ENCODE data around the gene VGLL1.

Gene VGLL1, protein sequence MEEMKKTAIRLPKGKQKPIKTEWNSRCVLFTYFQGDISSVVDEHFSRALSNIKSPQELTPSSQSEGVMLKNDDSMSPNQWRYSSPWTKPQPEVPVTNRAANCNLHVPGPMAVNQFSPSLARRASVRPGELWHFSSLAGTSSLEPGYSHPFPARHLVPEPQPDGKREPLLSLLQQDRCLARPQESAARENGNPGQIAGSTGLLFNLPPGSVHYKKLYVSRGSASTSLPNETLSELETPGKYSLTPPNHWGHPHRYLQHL

DNA sequence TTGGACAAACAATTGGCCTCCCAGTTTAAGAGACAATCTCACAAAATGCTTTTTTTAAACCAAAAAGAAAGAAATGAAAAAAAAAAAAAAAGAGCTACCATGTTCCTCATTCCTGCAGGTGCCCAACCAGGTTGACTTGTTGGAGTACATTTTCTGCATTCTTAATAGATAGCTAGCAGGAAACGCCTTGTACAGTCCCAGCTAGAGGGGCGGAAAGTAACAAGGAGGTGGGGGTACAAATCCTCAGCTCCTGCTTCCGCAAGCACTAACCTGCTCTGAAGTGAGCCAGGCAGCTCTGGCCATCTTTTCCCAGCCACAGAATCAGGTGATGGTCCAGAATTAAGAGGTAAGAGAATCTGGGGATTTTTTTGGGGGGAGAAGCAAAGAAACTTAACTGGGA lies at the start of gene VGLL1:
TSS of gene VGLL1 (plus strand) at position 265 of the 400 bp plus-strand sequence. CDS start 3,806 bp downstream, outside the sequence.
- TF ChIP-seq ZNF274 (IDR thresholded peaks at IDR 0.05; ENCODE audit: low read depth, low read length) = no peak
- H3K4me3 ChIP-seq (ENCODE audit: low read length) = no peak within 1 kb of the TSS

DNA sequence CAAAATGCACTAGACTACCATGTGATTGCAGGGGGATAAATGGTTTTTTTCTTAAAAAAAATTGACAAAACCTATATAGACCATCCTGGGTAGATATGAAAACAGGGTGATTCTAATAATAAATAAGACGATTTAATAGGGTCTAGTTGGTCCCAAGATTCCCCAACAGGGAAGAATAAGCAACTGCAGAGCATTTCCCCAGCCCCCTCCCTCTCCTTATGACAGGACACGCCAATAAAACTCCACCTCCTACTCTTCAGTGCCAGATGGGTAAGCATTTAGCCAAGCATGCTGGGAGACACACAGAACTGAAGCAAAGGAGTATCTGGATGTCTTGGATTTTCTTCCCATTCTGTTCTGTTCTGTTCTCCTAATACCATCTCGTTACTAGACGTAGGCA lies 44.4 kb upstream of the VGLL1 start, which contains the start of gene BRS3:
TSS of gene BRS3 (plus strand) at position 301 of the 400 bp plus-strand sequence. CDS start 168 bp downstream, outside the sequence.
- no peak within 1 kb of the TSS for H3K4me3 ChIP-seq (ENCODE audit: low read length)
- no peak for TF ChIP-seq ZNF274 (IDR thresholded peaks at IDR 0.05; ENCODE audit: low read depth, low read length)

DNA sequence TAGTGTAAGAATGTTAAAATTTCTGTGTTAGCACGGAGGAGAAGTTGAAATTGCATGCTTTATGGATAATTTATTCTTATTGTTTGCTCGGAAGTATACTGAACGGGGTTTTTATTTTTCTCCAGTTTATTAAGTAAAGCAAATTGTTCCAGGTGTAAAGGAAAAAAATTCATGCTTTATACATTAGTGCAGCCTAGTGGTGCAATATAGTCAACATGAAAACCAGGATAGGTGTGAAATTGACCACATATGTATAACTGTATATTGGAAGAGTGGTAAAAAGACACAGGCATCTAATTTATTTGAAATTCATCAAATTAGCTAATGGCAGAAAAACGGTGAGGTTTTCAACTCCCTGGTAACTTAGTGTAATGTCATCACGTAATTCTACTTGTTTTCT lies 43.3 kb upstream of the VGLL1 start:
- no peak overlapping the region for H3K4me3 ChIP-seq (ENCODE audit: low read length)
- no peak for TF ChIP-seq ZNF274 (IDR thresholded peaks at IDR 0.05; ENCODE audit: low read depth, low read length)

DNA sequence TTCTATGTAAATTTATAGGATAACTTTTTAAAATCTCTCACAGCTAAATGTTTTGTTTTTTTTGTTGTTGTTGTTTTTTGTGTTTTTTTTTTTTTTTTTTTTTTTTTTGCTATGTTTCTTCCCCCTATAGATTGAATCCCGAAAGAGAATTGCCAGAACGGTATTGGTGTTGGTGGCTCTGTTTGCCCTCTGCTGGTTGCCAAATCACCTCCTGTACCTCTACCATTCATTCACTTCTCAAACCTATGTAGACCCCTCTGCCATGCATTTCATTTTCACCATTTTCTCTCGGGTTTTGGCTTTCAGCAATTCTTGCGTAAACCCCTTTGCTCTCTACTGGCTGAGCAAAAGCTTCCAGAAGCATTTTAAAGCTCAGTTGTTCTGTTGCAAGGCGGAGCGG lies 40.2 kb upstream of the VGLL1 start:
- TF ChIP-seq ZNF274 (IDR thresholded peaks at IDR 0.05; ENCODE audit: low read depth, low read length) = no peak
- no peak overlapping the region for H3K4me3 ChIP-seq (ENCODE audit: low read length)

DNA sequence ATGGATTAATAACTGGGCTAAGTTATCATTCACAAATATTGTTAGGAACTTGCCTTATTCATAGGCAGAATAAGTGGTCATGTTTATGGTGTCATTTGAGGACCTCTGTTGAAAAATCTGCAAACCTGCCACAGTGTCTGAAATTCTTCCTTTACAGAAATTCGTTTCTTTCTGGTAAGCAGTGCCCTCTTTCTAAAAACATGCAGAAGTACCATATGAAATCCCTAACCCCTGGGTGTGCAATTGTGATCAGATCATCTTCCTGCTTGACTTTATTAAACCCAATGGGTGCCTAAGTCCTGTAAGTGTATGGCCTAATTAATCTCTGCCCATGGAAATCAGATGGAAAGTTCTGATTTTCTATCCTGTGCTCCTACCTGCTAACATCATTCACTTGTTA lies 39.0 kb upstream of the VGLL1 start:
- no peak overlapping the region for H3K4me3 ChIP-seq (ENCODE audit: low read length)
- TF ChIP-seq ZNF274 (IDR thresholded peaks at IDR 0.05; ENCODE audit: low read depth, low read length) = no peak

DNA sequence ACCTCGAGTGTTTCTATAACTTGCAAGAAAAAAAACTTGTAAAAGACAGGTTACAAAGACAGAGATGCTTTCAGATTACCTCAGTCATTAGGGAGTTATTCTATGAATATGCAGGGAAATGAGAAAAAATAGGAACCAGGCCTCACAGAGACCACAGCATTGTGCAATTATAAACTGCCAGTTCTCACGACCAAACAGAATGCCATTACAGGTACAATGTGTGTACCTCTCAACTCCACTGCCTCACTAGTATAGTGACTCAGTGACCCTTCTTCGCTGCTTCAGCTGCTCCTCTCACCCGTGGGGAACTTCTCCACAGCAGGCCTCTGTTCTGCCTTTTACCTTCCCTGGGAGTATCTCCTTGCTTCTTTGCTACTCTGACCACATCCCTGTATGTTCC lies 37.0 kb upstream of the VGLL1 start:
- H3K4me3 ChIP-seq (ENCODE audit: low read length) = no peak overlapping the region
- no peak for TF ChIP-seq ZNF274 (IDR thresholded peaks at IDR 0.05; ENCODE audit: low read depth, low read length)

DNA sequence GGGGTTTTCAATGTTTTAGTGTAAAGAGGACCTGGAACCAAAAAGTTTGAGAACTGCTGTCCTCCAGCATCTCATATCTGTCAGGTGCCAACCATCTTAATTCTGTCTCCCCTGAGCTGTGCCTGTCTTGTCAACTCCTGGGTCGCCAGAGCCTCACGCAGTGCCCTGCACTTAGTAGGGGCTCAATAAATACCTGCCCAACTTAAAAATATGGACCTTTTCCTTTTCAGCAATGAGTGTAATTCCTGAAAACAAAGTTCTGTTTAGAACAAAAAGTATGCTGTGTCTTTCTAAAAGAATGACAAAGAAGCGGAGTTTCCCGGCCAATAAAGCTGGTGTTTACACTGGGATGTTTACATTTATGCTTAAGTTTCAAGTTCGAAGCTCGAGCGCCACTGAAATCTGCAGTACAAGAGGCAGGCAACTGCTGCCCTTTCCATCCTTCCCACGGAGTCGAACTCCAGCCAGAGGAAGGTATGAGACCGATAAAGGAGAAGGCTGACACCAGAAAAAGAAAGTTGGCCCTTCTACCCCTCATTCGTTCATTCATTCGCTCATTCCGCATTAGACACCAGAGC lies 35.7 kb upstream of the VGLL1 start:
- TF ChIP-seq ZNF274 (IDR thresholded peaks at IDR 0.05; ENCODE audit: low read depth, low read length) = no peak
- peak overlapping the region; percentile 78 for H3K4me3 ChIP-seq (ENCODE audit: low read length)

DNA sequence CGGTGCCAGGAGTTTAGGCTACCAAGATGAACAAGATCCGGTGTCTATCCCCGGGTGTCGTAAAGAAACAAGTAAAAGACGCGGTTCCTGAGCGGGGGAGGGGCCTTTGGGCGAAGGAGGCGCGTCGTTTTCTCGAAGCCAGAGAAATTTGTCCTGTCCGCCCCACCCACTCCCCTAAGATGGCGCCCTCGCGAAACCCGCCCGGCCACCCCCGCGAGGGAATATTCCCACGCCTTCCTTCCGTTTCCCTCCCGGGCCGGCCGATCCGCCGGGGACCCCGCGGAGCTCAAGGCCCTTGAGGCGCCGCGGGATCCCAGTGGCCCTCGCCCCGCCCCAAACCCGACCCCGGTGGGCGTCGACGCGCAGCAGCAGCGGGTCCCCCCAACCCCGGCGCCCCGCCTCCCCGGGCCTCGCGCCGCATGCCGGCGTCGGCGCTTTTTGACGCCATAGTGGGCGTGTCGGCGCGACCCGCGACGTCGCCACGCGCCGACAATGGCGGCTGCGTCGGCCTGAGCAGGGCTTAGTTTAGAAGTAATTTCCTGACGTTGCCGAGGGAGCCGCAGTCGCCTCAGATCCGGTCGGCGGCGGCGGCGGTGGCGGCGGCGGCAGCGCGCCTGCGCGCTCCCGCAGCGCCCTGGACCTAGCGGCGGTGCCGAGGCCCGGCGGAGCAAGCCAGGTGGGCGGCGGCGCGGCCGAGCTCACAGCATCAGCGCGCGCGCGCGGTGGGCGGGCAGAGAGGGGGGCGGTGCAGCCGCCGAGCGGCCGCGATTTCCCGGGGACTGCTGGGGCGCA lies 35.1 kb upstream of the VGLL1 start:
- H3K4me3 ChIP-seq (ENCODE audit: low read length) = peak overlapping the region; percentile 96
- TF ChIP-seq ZNF274 (IDR thresholded peaks at IDR 0.05; ENCODE audit: low read depth, low read length) = no peak

DNA sequence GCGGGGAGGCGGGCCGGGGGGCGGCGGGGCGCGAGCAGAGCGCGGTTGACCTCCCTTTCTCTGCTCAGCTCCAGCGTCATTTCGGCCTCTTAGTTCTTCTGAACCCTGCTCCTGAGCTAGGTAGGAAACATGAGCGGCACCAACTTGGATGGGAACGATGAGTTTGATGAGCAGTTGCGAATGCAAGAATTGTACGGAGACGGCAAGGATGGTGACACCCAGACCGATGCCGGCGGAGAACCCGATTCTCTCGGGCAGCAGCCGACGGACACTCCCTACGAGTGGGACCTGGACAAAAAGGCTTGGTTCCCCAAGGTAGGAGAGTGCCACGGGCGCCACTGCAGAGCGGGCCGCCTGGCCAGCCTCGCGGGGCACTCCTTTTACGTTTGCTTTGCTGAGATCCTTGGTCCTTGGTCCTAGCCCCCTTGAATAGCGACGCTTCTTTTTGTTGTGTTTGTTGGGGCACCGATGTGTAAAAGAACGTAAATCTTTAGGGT lies 34.4 kb upstream of the VGLL1 start, which contains the start of gene HTATSF1:
TSS of gene HTATSF1 (plus strand) at position 37 of the 497 bp plus-strand sequence. CDS start at position 130, 93 bp downstream.
- H3K4me3 ChIP-seq (ENCODE audit: low read length) = peak within 1 kb of the TSS; percentile 96
- no peak for TF ChIP-seq ZNF274 (IDR thresholded peaks at IDR 0.05; ENCODE audit: low read depth, low read length)

DNA sequence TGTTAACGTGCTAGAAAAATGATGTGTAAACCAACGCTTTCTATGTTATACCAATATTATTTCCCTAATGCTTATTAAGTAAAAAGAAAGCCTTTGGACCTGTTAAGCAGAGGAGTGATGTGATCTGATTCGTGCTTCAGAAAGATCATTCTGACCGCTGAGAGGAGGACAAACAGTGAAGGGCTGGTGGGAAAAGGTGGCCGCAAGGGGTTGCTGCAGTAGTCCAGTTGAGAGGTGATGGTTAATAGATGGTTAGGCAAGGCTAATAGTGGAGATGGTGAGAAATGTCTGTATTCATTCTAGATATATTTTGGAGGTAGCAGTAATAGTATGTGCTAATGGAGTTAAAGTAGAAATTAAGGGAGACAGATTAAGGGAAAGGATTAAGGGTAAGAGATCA lies 12.9 kb upstream of the VGLL1 start:
- no peak overlapping the region for H3K4me3 ChIP-seq (ENCODE audit: low read length)
- TF ChIP-seq ZNF274 (IDR thresholded peaks at IDR 0.05; ENCODE audit: low read depth, low read length) = no peak

DNA sequence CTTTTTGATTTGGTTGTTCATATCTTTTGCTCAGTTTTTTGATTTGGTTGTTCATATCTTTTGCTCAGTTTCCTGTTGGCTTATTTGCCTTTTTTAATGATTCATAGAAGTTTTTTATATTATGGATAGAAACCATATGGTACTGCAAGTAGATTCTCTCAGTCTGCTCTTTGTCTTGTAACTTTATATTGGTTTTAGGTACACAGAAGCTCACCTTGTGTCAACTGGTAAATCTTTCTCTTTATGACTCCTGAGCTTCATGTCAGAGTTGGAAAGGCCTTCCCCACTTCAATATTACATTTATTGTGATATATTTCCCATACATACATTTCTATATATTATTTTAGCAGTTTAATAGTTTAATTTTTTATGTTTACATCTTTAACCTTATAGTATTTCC lies 8.2 kb upstream of the VGLL1 start:
- no peak for TF ChIP-seq ZNF274 (IDR thresholded peaks at IDR 0.05; ENCODE audit: low read depth, low read length)

DNA sequence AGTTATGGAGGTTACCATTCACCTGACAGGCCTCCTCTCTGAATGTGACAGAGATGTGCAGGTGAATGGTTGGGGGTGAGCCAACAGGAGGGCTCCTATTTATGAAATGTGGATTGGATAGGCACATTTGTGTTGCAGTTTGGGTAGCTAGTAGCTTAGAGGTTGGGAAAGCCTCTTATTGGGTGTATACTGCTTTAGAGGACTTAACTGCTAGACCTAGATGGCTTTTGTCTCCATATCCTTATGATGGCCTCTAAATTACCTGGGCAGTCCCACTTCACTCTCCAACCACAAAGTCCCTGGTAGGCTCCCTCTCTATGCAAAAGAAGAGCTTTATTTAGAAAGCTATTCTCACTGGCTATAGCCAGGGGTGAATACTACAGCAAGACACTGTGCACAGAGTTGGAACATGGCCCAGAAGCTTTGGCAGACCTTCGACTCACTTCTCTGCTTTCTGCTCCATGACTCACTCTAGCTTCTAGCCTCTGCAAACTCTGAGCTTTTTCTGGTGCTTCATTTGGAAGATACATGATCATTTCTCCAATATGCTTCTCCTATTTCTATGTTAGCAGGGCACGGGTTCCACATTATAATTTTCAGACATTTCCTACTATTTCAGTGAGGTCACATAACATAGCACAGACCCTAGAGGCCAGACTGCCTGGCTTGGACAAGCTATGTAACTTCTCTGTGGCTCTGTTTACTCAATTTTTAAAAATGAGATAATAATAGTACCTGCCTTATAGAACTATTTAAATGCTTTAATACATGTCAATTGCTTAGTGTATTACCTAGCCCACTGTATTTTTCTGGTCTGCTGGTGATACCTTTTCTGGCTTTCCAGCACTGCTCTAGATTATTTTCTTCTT lies 6.0 kb upstream of the VGLL1 start:
- H3K4me3 ChIP-seq (ENCODE audit: low read length) = no peak overlapping the region
- no peak for TF ChIP-seq ZNF274 (IDR thresholded peaks at IDR 0.05; ENCODE audit: low read depth, low read length)

More for the DNA sequence above, 8.2 kb upstream of the VGLL1 start:
- no peak overlapping the region for H3K4me3 ChIP-seq (ENCODE audit: low read length)

DNA sequence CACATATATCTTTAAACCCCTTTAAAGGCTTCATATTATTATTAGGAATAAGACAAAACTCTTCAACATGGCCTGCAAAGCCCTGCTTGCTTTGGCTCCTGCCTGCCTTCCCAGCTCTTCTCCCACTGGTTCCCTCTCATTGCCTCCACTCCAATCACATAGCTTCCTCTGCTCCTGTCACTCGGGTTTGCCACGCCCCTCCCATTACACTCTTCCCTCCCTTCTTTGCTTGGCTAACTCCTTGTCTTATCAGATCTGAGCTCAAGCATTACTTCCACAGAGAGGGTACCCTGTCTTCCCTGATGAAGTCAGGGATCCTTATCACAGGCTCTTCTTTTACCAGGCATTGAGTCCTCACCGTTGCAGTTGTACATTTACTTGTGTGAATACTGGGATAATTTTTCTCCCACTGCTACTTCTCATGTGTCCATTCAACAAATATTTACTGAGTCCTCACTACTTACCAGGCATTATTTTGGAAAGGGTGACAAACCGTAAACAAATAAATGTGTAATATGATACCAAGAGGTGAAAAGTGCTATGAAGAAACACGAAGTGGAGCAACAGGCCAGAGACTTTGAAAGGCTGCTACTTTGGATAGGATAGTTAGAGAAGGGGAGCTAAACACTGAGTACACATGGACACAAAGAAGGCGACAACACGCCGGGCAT lies 3.2 kb upstream of the VGLL1 start:
- no peak for TF ChIP-seq ZNF274 (IDR thresholded peaks at IDR 0.05; ENCODE audit: low read depth, low read length)
- H3K4me3 ChIP-seq (ENCODE audit: low read length) = no peak overlapping the region
